ENCODE results near the gene TMEM126B.

Gene TMEM126B

DNA sequence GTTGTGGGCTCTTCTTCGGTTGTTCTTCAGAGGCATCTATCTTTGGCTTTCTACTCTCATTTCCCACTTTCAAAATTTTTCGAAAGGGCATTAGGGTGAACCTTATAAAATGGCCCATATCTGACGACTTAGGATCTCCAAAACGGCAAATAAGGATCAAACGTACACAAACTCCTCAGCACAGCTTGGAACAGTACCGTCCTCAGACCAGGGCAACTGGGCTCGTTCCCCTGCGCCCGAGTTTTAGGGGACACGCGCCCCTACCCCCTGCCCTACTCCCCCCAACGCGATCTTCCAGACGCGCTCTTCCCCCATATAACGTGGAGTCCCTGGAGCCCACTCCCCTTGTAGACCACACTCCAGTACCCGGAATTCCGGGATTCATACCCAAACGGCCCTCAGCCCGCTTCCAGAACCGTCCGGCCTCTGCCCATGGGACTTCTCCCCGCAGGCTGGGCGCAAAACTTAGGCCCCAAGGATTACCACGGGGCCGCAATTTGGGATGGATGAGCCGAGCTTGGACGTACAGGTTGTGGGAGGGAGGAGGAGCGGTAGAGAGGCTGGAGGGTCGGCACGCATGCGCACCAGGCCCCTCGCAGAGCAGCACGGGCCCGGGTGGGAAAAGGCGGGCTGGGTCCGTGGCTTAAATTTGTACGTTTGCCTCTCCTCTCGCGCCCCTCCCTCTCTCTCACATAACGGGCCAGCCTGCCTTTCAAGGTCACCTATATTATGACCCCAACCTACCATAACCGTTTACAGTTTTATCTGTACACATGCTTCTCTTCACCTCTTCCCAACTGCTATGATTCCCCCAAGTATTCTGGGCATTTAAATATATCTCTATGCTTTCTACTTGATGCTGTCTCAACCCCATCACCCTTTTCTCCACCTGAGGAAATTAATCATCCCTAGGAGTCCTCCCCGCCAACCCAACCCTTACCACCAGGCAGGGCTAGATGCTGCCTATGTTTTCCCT, 54.2 kb downstream of the TMEM126B start:
- DNase-seq (ENCODE audit: low read depth): no peak

DNA sequence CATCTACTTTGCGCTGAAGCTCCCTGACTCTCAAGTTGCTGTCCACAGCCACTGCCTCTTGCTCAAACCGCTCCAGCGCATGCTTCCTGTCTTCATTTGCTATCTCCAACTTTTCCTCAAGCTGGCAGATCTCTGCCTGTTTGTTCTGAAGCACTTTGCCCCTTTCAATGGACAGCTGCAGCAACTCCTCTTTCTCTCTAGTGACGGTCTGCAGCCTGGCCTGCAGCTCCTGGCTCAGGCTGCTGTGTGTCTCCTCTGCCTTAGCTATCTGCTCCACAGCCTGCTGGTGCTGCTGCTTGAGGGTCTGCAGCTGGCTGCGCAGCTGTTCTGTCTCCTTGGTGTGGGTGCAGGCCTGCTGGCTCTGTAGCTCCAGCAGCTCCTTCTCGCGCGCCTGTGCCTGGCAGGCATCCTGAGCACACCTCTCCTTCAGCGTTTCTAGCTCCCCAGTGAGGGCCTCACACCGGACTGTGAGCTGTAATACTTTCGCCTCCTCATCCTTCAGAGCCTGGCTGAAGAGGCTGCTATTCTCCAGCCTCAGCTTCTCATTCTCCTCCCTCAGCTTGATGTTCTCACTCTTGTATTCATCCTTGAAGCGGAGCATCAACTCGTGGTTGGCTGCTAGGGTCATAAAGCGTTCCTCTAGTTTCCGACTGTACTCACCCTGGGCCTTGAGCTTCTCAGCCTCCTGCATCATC, 56.9 kb downstream of the TMEM126B start:
- DNase-seq (ENCODE audit: low read depth): no peak

DNA sequence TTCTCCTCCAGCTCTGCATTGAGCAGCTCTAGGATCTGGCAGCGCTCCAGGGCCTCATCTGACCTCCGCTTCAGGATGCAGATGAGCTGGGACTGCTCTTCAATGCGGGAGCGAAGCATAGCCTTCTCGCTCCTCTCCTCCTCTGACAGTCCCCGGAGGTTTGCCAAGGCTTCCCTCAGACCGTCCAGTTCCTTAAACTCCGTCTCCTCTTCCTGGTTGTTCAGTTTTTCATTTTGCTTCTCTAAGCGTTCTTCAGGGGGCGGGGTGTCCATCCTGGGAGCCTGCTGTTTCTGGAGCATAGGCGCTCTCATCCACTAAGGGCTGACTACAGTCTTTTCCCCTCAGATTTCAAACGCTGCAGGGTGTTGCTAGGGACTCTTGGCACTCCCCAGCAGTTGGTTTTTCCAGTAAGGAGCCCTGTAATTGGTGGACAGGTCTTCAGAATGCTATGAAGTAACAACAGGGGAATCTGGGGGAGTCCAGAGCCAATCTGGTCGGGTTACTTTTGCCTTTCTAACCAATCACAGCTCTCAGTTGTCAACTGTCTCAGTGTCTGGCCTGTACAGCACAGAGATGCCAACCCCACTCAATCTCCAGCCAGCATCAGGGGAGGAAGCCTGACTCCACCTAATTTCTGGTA, 57.5 kb downstream of the TMEM126B start, which contains the start of gene CCDC89:
TSS of gene CCDC89 (minus strand) at position 376 of the 640 bp plus-strand sequence. CDS start at position 311, 65 bp downstream.
- DNase-seq (ENCODE audit: low read depth): peak; percentile 94
